HG02970 (cell line): ENCODE results near the gene CCT3.

Experiments used
- ATAC-seq: cut with Tn5 transposase; IDR thresholded peaks from one replicate; pipeline ENCODE4 v1.9.1; 2021; ENCODE audit warnings: mild to moderate bottlenecking, moderate library complexity, moderate number of reproducible peaks; ENCODE audit not compliant: unreplicated experiment, low FRiP score

The CCT3 gene

DNA sequence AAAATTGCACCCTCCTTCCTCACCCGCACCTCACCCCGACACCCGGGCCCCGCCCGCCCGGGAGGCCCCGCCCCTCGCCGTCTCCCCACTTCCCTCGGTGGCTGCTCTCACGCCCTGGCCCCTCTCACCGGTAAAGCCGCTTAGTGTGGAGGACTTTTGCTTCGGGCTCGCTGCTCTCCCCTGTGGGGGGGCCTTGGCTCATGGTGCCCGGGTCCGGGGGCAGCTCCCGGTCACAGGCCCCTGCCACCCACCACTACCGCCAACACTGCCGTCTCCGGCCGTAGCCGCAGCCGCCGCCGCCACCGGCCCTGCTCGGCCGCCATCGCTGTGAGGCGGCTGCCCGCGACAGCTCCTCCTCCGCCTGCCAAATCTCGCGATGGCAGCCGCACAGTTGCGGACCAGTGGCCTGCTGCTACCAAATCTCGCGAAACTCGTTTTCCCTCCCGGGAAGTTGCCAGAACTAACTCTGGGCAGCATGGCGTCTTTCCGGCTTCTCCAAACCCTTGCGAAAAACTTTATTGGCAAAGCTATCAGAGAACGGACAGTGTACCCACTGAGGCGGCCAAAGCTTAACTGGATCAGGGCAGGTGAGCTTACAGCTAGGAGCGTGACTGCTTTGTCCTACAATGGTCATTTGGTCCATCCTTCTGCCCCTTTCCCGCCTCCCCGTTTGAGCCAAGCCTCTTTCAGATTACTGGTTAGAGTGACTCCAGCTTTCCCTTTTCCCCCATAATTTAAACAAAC is 55.4 kb downstream of the CCT3 start, which contains the start of gene SMG5:
SMG5 (minus strand) TSS at position 347 of the 744 bp plus-strand sequence; CDS start at position 202, 145 bp downstream.
- ATAC-seq, result peak; percentile 72

DNA sequence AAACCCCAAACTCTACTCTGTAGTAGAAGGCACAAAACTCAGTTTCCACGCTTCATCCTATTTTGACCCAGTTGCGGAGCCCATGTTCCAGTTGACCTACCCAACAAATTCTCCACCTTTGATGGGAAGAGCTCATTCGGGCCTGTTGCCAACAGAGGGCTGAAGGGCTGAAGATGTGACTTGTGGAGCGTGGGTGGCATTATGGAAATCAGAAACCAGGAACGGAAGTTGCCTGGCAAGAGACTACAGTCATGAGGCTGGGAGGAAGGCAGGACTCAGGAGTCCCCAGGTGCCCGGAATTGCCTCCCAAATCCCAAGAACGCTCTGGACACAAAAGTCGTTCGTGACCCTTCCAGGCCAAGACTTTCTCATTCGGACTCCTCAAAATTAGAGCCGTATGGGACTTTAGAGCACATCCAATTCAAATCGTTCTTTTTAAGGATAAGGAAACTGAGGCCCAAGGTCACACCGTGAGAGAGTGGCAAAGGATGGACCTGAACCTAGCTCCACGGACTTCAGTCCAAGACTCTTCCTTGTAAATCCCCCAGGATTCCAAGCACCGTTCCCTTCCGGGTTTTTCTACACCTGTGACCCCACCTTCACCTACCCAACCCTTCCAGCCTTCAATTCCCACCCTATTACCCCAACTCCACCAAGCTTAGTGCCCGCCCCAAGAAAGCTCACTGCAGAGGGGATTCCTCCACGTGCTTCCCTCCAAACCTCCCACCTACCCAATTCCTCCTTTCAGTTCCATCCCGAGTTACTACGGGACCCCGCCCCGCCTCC is 56.2 kb downstream of the CCT3 start:
- ATAC-seq, result peak; percentile 14

DNA sequence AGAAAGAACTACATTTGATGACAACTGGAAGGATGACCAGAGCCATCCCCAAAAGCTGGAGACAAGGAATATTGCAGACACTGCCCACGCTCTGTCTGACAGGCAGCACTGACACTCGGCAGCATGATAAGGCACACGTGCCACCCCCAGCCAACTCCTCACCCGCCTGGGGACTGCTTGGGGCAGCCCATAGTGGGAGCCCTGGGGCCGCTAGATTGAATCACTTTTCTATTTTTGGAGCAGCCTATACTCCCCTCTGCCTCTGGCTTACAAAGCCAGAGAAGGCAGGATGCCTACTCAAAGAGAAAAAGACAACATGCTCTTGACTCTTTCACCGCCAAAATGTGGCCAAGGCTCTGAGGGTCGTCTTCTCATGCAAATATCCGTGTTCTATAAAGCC is 56.8 kb downstream of the CCT3 start:
- ATAC-seq, result no peak

DNA sequence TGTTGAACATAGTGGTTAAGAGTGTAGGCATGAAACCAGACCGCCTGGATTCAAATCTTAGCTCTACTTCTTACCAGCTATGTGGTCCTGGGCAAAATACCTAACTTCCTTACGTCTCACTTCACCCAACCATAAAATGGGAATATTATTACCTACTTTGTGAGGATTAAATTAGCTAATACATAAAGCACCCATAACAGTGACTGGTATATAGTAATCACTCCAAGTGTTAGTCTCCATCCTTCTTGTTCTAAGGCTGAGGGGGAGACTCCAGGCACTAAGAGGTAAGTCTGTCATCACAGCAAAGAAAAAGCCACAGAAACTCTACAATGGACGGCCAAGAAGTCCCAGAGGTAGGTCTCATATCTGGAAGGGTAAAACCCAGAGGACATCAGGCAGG is 58.3 kb downstream of the CCT3 start:
- no peak for ATAC-seq

DNA sequence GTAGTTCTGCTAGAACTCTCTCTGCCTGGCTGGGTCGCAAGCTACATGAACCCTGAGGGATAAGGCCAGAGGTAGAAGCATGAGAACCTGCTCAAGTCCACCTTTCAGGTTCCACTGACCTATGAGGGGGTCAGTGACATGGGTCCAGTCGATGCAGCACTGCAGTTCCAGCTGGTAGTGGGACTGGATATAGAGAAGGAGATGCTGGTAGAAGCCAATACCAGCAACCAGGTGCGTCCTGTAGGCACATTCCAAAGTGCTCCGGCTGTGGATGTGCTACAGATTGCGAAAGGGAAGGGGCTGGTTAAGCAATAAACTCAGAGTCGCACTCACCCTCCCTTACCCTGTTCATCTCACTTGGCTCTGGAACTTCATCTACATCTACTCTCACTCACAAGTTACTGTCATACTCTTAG is 61.1 kb downstream of the CCT3 start:
- ATAC-seq, result no peak

DNA sequence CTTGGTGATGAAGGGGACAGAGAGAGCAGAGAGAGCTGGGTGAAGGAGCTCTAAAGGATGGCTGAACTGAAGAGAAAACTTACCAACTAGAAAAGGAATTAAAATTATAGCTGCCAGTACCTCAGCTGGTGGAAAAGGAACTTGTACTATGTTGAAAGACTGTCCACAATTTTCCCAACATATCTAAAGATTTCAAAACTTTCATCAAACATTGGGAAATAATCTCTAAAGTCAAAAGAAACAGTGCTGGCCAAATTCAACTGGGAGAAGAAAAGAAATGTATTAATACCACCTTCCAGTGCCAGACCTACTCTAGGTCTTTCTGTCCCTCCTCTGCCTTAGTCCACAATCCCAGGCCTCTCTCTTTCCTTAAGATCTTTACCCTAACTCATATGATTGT is 61.6 kb downstream of the CCT3 start:
- no peak for ATAC-seq

DNA sequence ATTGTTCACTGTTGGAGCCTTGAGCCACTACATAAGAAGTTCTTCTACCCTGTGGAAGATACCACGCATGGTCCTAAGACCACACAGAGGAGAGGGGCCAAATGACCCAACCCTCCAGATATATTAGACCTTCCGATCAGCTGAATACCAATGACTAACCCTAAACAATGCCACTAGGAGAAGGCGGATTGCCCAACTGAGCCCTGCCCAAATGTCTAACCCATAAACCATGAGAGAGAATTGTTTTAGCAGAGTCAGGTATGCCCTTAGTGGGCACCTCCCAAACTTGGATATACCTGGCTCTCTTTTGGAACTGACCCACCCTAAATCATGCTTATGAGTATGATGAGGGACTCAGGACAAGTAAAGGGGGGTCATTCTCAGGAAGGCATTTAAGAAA is 67.8 kb downstream of the CCT3 start:
- ATAC-seq, result no peak

DNA sequence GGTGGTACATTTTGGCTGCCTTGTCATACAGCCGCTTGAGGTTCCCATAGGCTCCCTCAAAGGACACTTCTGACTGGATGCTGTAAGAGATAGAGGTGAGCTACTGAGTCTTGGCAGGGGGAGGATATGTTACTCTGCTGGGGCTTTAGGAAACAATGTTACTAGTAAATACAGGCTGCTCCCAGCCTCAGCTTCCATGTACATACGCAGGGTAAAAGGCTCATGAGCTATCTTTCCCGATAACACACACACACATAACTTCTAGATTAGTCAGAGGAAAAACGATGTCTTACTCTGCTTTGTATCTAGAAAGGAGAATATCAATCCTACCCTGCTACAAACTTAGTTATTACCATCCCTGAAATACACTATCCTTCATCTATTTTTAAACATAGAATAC is 69.8 kb downstream of the CCT3 start:
- ATAC-seq, result no peak

DNA sequence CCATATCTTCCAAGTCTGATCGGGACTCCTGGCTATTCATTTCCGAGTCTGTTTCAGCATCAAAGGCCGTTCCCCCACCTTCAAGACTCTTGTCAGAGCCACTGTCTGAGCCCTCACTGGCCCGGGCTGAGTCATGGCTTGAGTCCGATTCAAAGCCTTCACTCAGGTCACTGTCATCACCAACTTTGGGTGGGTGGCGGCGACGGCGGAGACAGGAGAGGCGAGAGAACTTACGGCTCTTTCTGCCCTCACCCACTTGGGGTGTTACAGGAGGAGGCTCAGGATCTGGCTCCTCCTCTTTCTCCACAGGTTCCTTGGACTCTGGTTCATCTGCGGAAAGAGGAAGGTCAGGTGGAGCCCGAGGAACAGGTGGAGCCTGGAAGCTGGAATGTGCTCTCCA is 72.0 kb downstream of the CCT3 start:
- no peak for ATAC-seq

DNA sequence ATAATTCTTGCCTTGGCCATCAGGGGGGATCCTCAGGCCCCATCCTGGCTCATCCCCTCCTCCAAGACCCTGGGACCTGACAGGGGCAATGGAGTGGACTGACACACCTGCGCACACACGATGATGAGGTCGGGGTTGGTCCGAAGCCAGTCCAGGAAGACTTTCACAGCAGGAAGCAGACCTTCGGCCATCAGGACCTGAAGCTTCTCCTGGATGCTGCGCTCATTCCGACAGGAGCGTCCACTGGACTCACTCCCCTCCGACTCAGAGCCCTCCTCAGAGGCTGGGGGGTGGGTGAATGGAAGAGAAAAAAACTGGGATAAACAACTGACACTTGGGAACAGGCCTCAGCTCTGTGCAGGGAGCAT is 74.8 kb downstream of the CCT3 start:
- ATAC-seq, result no peak

DNA sequence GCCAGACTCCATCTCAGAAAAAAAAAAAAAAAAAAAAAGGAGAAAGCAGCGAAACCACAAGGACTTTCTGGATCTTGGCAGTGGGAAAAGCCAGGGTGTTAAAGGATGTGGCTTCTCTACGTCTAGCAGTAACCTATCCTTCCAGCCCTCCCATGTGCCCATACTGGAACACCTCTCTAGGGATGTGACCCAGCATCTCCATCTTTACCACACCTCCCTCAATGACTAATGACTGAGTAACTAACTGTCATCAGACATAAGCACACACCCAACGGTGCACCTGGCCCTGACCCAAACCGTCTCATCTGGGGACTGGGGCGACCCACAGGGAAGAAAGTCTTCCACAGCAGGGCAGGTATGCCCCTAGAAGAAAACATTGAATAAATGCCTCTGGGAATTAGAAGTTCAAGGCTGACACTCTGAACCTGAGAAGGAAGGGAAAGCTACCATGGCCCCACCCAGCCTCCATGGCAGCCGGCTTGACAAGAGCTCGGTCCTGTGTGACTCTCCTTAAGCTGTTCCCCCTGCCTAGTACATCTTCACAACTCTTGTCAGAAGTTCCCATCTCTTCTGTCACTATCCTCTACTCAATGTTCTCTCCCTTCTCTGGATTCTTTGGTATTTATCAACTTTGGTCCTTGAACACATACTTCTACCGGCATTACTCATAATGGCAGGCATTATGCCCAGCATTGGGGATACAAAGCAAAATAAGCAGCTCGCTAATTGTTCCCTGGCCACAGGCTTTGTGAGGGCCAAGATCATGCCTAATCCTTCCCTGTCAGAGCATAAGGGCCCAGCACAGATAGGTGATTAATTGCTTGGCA is 75.4 kb downstream of the CCT3 start:
- no peak for ATAC-seq

DNA sequence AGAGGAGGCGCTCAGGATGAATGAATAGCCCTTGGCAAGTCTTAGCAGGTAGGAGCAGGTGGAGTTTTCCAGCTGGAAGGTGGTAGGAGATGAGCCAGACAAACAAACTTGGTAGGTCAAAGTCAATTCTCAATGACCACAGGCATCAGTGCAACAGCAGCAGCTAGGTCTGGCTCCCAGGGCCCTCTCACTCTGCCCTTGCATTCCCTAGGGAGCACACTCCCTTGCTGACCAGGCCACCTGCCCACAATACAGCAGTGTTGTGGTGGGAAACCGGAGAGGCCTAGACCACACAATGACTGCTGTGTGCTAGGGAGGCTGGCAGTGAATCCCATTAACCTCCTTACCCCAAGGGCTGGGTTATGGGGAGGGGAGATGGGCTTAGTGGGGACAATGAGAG is 77.2 kb downstream of the CCT3 start:
- ATAC-seq, result no peak

DNA sequence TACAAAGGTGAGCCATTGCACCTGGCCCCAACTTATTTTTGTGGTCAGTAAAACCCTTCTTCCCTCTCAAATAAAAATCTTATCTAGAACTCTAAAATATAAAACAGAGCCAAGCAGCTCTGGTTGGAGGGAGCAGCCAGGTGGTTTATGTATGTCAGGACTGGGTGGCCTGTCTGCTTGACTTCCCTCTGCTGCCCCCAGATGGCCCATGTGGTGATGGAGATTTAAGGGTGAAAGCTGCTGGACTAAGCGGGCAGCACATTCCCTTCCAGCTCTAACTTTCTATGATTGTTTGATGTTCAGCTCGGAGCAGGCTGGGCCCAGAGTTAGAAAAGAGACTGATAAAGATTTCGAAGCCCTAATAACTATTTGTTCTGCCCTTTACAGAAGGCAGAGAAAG is 78.3 kb downstream of the CCT3 start:
- no peak for ATAC-seq
